ENCODE measurements around the gene ZNF207. TPM values are rescaled to one million over a fixed set of nuclear protein-coding genes. Genes with fewer than 3 reads are reported as not detected.

The ZNF207 gene
- total and polyA plus RNA-seq, 9 of the 15 experiments (the other 6 are each of a cell fraction or from before 2014, with no cell fraction given): 123 to 370 (median 250) TPM

DNA sequence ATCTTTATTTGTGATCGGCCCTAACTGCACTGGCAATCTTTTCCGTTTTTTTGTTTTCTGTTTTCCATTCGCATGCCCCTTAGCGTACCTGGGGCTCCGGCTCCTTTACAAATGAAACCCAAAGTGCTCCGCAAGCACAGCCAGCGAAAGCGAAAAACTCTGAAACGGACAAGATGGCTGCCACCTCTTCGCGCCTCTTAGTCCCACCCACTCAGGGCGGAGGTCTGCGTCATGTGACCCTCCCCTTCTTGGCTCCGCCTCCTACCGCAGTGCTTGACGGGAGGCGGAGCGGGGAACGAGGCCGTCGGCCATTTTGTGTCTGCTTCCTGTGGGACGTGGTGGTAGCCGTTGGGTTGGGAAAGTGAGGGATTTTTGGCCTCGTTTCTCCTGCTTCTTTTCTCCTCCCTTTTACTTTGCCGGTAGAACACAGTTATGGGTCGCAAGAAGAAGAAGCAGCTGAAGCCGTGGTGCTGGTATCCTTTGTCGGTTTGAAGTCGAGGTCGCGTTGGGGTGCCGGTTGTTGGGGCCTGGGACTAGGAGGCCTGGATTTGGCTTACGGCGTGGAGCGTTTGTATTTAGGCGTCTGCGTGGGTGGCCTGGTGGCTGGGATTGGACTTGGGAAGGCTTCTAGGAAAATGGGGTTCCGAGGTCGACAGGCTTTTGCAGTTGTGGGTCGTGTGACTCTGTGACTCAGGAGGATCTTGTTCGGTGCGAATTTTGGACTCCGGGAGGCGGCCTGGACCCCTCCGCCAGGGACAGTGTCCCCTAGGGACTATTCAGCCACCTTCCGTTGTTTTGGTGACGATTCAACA is at the start of gene ZNF207 (continued):
- TF ChIP-seq, protein P1, sequence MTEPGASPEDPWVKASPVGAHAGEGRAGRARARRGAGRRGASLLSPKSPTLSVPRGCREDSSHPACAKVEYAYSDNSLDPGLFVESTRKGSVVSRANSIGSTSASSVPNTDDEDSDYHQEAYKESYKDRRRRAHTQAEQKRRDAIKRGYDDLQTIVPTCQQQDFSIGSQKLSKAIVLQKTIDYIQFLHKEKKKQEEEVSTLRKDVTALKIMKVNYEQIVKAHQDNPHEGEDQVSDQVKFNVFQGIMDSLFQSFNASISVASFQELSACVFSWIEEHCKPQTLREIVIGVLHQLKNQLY (CRISPR knock-in tag; conservative IDR thresholded peaks at IDR 0.05): 0 out of 4 replicates have a peak, but pooled peaks of 1 of the 2 experiments have one; percentile 13
- TF ChIP-seq, protein P2, sequence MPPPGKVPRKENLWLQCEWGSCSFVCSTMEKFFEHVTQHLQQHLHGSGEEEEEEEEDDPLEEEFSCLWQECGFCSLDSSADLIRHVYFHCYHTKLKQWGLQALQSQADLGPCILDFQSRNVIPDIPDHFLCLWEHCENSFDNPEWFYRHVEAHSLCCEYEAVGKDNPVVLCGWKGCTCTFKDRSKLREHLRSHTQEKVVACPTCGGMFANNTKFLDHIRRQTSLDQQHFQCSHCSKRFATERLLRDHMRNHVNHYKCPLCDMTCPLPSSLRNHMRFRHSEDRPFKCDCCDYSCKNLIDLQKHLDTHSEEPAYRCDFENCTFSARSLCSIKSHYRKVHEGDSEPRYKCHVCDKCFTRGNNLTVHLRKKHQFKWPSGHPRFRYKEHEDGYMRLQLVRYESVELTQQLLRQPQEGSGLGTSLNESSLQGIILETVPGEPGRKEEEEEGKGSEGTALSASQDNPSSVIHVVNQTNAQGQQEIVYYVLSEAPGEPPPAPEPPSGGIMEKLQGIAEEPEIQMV (tag; conservative IDR thresholded peaks at IDR 0.05; ENCODE audit: low read depth): no peak
- TF ChIP-seq SMAD2 (IDR thresholded peaks at IDR 0.05; ENCODE audit: low read depth, low read length) (no peak), GTF2E2 (tag; IDR thresholded peaks at IDR 0.05) (peak; percentile 82), NR2C1 (IDR thresholded peaks at IDR 0.05) (no peak; the same call in 1 of the 2 replicates), NR2C1 (tag; IDR thresholded peaks at IDR 0.05) (no peak), TAF9B (IDR thresholded peaks at IDR 0.05; ENCODE audit: partially characterized antibody) (peak; percentile 96), ZEB2 (IDR thresholded peaks at IDR 0.05) (no peak), PHF21A (IDR thresholded peaks at IDR 0.05; ENCODE audit: borderline replicate concordance, low read depth) (0 out of 2 replicates have a peak, but pooled peaks have one; percentile 35), KDM2B (CRISPR knock-in tag; IDR thresholded peaks at IDR 0.05) (no peak), RBM17 (IDR thresholded peaks at IDR 0.05; ENCODE audit: borderline replicate concordance, low read depth, low read length) (no peak), CCAR2 (IDR thresholded peaks at IDR 0.05; ENCODE audit: low read depth, low read length) (no peak), HEY1 (CRISPR knock-in tag; IDR thresholded peaks at IDR 0.05; ENCODE audit: borderline replicate concordance) (no peak), MTA3 (IDR thresholded peaks at IDR 0.05; ENCODE audit: borderline replicate concordance) (peak; percentile 80; the same call in 1 of the 2 replicates), NUFIP1 (IDR thresholded peaks at IDR 0.05; ENCODE audit: partially characterized antibody) (no peak), CBX8 (IDR thresholded peaks at IDR 0.05; ENCODE audit: borderline replicate concordance, extremely low read depth, low read depth, low read length, poor library complexity, severe bottlenecking) (no peak)
- TF ChIP-seq, protein P3, sequence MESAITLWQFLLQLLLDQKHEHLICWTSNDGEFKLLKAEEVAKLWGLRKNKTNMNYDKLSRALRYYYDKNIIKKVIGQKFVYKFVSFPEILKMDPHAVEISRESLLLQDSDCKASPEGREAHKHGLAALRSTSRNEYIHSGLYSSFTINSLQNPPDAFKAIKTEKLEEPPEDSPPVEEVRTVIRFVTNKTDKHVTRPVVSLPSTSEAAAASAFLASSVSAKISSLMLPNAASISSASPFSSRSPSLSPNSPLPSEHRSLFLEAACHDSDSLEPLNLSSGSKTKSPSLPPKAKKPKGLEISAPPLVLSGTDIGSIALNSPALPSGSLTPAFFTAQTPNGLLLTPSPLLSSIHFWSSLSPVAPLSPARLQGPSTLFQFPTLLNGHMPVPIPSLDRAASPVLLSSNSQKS (CRISPR knock-in tag; IDR thresholded peaks at IDR 0.05): no peak
- TF ChIP-seq, protein P4, sequence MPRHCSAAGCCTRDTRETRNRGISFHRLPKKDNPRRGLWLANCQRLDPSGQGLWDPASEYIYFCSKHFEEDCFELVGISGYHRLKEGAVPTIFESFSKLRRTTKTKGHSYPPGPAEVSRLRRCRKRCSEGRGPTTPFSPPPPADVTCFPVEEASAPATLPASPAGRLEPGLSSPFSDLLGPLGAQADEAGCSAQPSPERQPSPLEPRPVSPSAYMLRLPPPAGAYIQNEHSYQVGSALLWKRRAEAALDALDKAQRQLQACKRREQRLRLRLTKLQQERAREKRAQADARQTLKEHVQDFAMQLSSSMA (CRISPR knock-in tag; IDR thresholded peaks at IDR 0.05): no peak
- TF ChIP-seq, protein P5, sequence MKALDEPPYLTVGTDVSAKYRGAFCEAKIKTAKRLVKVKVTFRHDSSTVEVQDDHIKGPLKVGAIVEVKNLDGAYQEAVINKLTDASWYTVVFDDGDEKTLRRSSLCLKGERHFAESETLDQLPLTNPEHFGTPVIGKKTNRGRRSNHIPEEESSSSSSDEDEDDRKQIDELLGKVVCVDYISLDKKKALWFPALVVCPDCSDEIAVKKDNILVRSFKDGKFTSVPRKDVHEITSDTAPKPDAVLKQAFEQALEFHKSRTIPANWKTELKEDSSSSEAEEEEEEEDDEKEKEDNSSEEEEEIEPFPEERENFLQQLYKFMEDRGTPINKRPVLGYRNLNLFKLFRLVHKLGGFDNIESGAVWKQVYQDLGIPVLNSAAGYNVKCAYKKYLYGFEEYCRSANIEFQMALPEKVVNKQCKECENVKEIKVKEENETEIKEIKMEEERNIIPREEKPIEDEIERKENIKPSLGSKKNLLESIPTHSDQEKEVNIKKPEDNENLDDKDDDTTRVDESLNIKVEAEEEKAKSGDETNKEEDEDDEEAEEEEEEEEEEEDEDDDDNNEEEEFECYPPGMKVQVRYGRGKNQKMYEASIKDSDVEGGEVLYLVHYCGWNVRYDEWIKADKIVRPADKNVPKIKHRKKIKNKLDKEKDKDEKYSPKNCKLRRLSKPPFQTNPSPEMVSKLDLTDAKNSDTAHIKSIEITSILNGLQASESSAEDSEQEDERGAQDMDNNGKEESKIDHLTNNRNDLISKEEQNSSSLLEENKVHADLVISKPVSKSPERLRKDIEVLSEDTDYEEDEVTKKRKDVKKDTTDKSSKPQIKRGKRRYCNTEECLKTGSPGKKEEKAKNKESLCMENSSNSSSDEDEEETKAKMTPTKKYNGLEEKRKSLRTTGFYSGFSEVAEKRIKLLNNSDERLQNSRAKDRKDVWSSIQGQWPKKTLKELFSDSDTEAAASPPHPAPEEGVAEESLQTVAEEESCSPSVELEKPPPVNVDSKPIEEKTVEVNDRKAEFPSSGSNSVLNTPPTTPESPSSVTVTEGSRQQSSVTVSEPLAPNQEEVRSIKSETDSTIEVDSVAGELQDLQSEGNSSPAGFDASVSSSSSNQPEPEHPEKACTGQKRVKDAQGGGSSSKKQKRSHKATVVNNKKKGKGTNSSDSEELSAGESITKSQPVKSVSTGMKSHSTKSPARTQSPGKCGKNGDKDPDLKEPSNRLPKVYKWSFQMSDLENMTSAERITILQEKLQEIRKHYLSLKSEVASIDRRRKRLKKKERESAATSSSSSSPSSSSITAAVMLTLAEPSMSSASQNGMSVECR (CRISPR knock-in tag; IDR thresholded peaks at IDR 0.05): peak; percentile 43; the same call in 1 of the 2 replicates
